Measurements from ENCODE around the gene ZNF580. TPM values are rescaled to one million over a fixed set of nuclear protein-coding genes. Genes with fewer than 3 reads are reported as not detected.

Gene ZNF580
- 26.5 to 51.9 TPM (median 48.8 TPM) in 5 replicates for total RNA-seq (2022; extraction: Qiagen RNA extraction)

GRCh38 chr19:55640577-55641425 is at the start of gene ZNF580:
Gene ZNF580 (plus strand): TSS chr19:55641002. CDS start chr19:55642509, 1,507 bp downstream.

DNA sequence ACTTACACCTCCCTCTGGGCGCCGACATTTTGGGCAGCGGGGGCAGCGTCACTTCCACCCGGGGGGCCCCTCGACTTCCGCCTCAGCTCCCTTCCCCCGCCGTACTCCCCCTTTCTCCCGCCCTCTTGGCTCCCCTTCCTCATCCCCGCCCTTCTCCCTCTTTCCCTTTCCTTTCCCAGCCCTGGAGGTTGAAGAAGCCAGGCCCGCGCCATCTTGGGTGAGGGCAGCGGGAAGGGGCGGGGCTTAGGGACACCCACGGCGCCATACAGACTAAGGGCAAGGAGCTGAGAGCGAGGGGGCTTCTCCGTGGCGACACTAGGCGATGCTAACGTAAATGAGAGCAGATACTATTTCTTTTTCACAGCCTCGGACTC is 41.3 kb upstream of the ZNF580 start, which contains the start of gene FIZ1:
Gene FIZ1, minus strand, starts transcription at position 50 of the 374 bp plus-strand sequence. CDS start 1,652 bp downstream, outside the sequence.

GRCh38 chr19:55599842-55600661 is 40.8 kb upstream of the ZNF580 start, which contains the start of gene ZNF524:
Gene ZNF524 (plus strand): TSS chr19:55600288. CDS start chr19:55602113, 1,825 bp downstream.

DNA sequence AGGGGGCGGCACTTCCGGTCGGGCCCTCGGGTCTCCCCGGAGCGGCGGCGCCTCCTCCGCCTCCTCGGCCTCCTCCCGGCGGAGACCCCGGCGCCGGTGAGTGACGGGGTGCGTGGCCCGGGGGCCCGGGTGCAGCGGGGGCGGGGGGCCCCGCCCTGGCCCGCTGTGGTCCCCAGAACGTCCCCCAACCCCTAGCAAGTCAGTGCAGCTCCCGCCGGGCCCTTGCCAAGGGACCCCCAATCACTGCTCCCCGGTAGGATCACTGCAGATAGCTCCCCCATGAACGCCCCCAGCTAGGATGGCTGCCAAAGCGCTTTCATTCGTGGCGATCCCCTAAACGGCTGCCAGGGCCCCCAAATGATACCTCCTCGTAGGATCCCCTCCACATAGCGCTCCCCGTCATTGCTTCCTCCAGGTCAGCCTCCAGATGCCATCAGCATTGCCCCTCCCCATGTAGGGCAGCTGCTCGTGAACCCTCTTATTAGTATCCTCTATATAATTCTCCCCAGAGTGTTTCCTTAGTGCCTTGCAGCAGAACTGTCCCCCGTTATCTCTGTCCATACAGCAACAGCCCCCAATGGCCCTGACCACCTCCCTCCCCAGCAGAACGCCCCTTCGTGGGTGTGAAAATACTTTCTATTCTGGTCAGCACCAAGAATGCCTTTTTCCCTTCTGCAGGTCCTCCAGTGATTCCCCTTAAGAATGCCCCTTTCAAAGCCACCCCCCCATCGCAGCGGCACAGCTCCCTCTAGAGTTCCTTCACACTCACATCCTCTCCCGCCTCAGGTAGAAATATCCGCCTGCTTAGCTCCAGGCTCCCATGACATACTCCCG is 34.9 kb upstream of the ZNF580 start, which contains the start of gene ZNF865:
Gene ZNF865, plus strand, starts transcription at position 11 of the 834 bp plus-strand sequence. CDS start 7,972 bp downstream, outside the sequence.

GRCh38 chr19:55624109-55625003 is 16.4 kb upstream of the ZNF580 start, which contains the start of gene ZNF784:
Gene ZNF784 (minus strand): TSS chr19:55624566. CDS start chr19:55624561, 5 bp downstream.

DNA sequence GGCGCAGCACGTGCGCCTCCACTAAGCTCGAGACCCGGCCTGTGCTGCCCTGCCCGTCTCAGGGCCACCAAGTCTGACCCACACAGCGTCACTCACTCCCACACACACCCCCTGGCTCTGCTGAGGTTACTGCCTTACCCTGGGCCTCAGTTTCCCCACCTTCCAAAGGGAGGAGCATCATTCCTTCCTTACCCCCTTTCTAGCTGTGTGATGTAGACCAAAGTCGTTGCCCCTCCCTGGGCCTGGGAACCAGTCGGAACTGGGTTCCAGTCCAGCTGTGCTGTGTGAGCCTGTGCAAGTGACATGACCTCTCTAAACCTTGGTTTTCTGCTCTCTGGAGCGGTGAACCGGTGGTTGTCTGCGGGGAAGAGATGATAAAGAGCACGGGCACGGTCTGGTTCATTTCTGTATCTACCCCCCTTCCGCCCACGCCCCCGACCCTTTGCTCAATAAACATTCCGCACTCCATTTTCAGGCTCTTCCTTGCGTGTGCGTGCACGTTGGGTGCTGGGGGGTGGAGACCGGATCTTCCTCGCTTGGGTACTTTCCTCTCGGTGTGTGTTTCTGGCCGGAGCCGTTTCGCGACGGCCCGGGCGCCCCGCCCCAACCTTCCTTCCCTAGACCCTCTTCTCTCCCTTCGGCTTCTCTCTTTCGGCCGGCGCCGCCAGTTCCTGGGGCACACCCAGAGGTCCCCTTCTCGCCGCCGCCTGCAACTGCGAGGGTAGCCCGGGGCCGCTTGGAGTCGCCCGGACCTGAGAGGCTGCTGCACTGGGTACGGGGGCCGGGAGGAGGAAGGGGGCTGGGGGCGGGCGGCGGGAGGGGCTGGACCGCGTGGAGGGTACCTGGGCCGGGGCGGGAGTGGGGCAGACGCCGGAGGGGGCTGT is 2.4 kb downstream of the ZNF580 start, which contains the start of gene ZNF581:
Gene ZNF581, plus strand, starts transcription at position 647 of the 884 bp plus-strand sequence. CDS start 923 bp downstream, outside the sequence.

GRCh38 chr19:55647732-55648584 is 7.2 kb downstream of the ZNF580 start, which contains the start of gene CCDC106:
Gene CCDC106 (plus strand): TSS chr19:55648212. CDS start chr19:55649047, 835 bp downstream.

GRCh38 chr19:55654868-55655647 is 14.3 kb downstream of the ZNF580 start, which contains the start of gene U2AF2:
Gene U2AF2 (plus strand): TSS chr19:55655035. CDS start chr19:55655105, 70 bp downstream.

DNA sequence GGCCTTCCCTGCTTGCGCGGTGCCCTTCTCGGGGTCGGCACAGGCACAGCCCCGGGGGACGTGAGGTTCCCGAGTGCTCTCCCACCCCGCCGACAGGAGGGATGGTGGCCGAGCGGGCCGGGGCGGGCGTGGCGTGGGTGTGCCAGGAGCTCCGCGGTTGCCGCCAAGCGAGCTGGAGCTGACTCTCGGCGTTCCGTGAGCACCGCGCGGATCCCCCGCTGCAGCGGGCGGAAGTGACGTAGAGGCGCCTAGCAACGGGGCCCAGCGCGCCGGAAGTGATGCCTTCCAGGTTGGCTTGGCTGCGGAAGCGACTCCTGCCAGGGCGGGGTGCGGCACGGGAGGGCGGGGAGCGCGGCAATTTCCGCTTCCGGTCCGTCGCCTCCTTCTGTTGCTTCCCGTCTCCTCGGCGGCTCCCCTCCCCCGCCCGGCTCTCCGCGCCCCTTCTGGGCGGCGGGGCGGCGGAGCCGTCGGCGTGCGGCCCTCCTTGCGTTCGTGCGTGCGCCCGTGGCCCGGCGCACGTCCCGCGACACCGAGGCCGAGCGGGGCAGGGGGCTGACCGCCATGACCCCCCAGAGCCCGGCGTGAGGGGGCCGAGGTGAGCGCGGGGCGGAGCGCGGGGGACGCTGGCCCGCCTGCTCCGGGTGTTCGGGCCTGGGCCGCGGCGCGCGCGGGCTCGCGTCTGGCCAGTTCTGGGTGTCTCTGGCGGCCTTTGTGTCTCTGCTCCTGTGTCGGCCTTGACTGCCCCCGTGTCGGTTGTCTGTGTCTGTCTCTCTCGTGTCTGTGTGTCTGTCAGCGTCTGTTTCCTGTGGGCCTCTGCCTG is 34.2 kb downstream of the ZNF580 start, which contains the start of gene EPN1:
Gene EPN1, plus strand, starts transcription at position 386 of the 820 bp plus-strand sequence. CDS start 3,402 bp downstream, outside the sequence.

Other genes starting within 250 kb of the ZNF580 start
- 251 to 469 TPM (median 409 TPM) in 5 replicates for gene UBE2S, start 233.2 kb upstream of the ZNF580 start, total RNA-seq (2022; extraction: Qiagen RNA extraction)
- gene SHISA7, start 197.7 kb upstream of the ZNF580 start, total RNA-seq (2022; extraction: Qiagen RNA extraction) = 0.02 TPM in 2 of 5 replicates, not detected in the others
- 48.5 to 57.4 TPM (median 51.3 TPM) in 5 replicates for gene ISOC2, start 179.4 kb upstream of the ZNF580 start, total RNA-seq (2022; extraction: Qiagen RNA extraction)
- 0.10 TPM in 1 of 5 replicates, not detected in the others for gene C19orf85, start 176.3 kb upstream of the ZNF580 start, total RNA-seq (2022; extraction: Qiagen RNA extraction)
- gene ZNF628, start 164.4 kb upstream of the ZNF580 start, total RNA-seq (2022; extraction: Qiagen RNA extraction) = 4.2 to 7.9 TPM (median 7.2 TPM) in 5 replicates
- gene NAT14, start 155.8 kb upstream of the ZNF580 start, total RNA-seq (2022; extraction: Qiagen RNA extraction) = 39.2 to 42.7 TPM (median 40.7 TPM) in 5 replicates
- gene SSC5D, start 152.6 kb upstream of the ZNF580 start, total RNA-seq (2022; extraction: Qiagen RNA extraction) = 0.28 to 0.84 TPM (median 0.58 TPM) in 5 replicates
- gene SBK2, start 103.9 kb upstream of the ZNF580 start, total RNA-seq (2022; extraction: Qiagen RNA extraction) = 1.3 to 2.6 TPM (median 1.8 TPM) in 5 replicates
- 1.3 to 2.6 TPM (median 2.1 TPM) in 5 replicates for gene SBK3, start 95.5 kb upstream of the ZNF580 start, total RNA-seq (2022; extraction: Qiagen RNA extraction)
- 21.6 to 43.3 TPM (median 36.5 TPM) in 5 replicates for gene ZNF579, start 60.2 kb upstream of the ZNF580 start, total RNA-seq (2022; extraction: Qiagen RNA extraction)
- 17.4 to 26.1 TPM (median 24.0 TPM) in 5 replicates for gene FIZ1, start 41.5 kb upstream of the ZNF580 start, total RNA-seq (2022; extraction: Qiagen RNA extraction)
- gene ZNF524, start 40.7 kb upstream of the ZNF580 start, total RNA-seq (2022; extraction: Qiagen RNA extraction) = 12.1 to 17.2 TPM (median 16.1 TPM) in 5 replicates
- gene ZNF865, start 35.4 kb upstream of the ZNF580 start, total RNA-seq (2022; extraction: Qiagen RNA extraction) = 6.8 to 13.4 TPM (median 11.9 TPM) in 5 replicates
- gene ZNF784, start 16.4 kb upstream of the ZNF580 start, total RNA-seq (2022; extraction: Qiagen RNA extraction) = 4.7 to 6.7 TPM (median 5.4 TPM) in 5 replicates
- gene ZNF581, start 2.6 kb downstream of the ZNF580 start, total RNA-seq (2022; extraction: Qiagen RNA extraction) = 37.3 to 44.0 TPM (median 42.8 TPM) in 5 replicates
- gene CCDC106, start 7.2 kb downstream of the ZNF580 start, total RNA-seq (2022; extraction: Qiagen RNA extraction) = 12.0 to 20.4 TPM (median 19.0 TPM) in 5 replicates
- gene U2AF2, start 14.0 kb downstream of the ZNF580 start, total RNA-seq (2022; extraction: Qiagen RNA extraction) = 234 to 285 TPM (median 273 TPM) in 5 replicates
- gene EPN1, start 34.2 kb downstream of the ZNF580 start, total RNA-seq (2022; extraction: Qiagen RNA extraction) = 121 to 214 TPM (median 210 TPM) in 5 replicates
- gene NLRP9, start 97.4 kb downstream of the ZNF580 start, total RNA-seq (2022; extraction: Qiagen RNA extraction) = not detected in 5 replicates
- gene RFPL4A, start 118.1 kb downstream of the ZNF580 start, total RNA-seq (2022; extraction: Qiagen RNA extraction) = 0.61 to 1.2 TPM (median 0.88 TPM) in 5 replicates
- 0.12 to 0.13 TPM in 2 of 5 replicates, not detected in the others for gene RFPL4AL1, start 128.1 kb downstream of the ZNF580 start, total RNA-seq (2022; extraction: Qiagen RNA extraction)
- gene NLRP11, start 191.0 kb downstream of the ZNF580 start, total RNA-seq (2022; extraction: Qiagen RNA extraction) = 0.04 TPM in 1 of 5 replicates, not detected in the others
- not detected in 5 replicates for gene NLRP4, start 195.5 kb downstream of the ZNF580 start, total RNA-seq (2022; extraction: Qiagen RNA extraction)

Measured in A549 treated with dexamethasone at 1 μM for 4 hours (cell line).